A549 (cell line): ENCODE results near the gene TMEM37. TPM values are rescaled to one million over a fixed set of nuclear protein-coding genes. Genes with fewer than 3 reads are reported as not detected.

Experiments
- ATAC-seq, 2 experiments: fragments of 200-7000 bp in 1 of 2; fragments of >200 bp in 1 of 2; cut with Nextera tagmentation in 1 of 2; cut with Tn5 transposase in 1 of 2; 3 replicates each; pipeline versions ENCODE4 v1.8.0 to v1.9.1; 2018 to 2020; ENCODE audit warnings: mild to moderate bottlenecking in 1 of 2, moderate library complexity in 1 of 2
- CTCF ChIA-PET: fragments of 300-600 bp; sonication (Branson Sonifier 250); formaldehyde crosslinking; extraction: SDS; loops from one replicate; lab custom pipeline; 2021; ENCODE audit warnings: antibody characterized with exemption, inconsistent platforms; lab: Yijun Ruan, JAX
- POLR2A ChIA-PET: fragments of 350-600 bp; formaldehyde crosslinking; extraction: SDS; loops from one replicate; lab custom pipeline; 2021; ENCODE audit warnings: antibody characterized with exemption, inconsistent platforms; lab: Yijun Ruan, JAX
- DNase-seq, 2 experiments: peaks; one replicate each; pipeline versions ENCODE4 v3.0.0 to v3.0.0-alpha.2; 2011 to 2016; ENCODE audit warnings: low read depth in 1 of 2, low spot score in 1 of 2
- FAIRE-seq: peaks from 2 replicates; lab custom pipeline; 2011; peaks lifted over from hg19 to GRCh38; lab: Jason Lieb, UNC
- H3K27ac ChIP-seq, 2 experiments: fragments of >200 bp; sonication (Bioruptor Twin); formaldehyde crosslinking; 3 replicates each; pipeline ENCODE4 v1.5.1; 2016 to 2017
- H3K4me1 ChIP-seq: fragments of >200 bp; sonication (Bioruptor Twin); formaldehyde crosslinking; 3 replicates; pipeline ENCODE4 v1.6.1; 2016
- H3K4me2 ChIP-seq: fragments of >200 bp; sonication (Bioruptor Twin); formaldehyde crosslinking; 3 replicates; pipeline ENCODE4 v1.6.1; 2016
- H3K4me3 ChIP-seq: fragments of >200 bp; sonication (Bioruptor Twin); formaldehyde crosslinking; 3 replicates; pipeline ENCODE4 v1.5.1; 2016
- H3K9me3 ChIP-seq: fragments of >200 bp; sonication (Bioruptor Twin); formaldehyde crosslinking; 3 replicates; pipeline ENCODE4 v1.6.1; 2016
- BCL3 ChIP-seq: fragments of >200 bp; sonication (Bioruptor Twin); formaldehyde crosslinking; IDR thresholded peaks from 3 replicates; pipeline ENCODE4 v1.6.1; 2016
- CBX2 ChIP-seq: fragments of 200-600 bp; sonication (generic); IDR thresholded peaks from 2 replicates; pipeline ENCODE4 v1.6.1; 2016; ENCODE audit warnings: low read depth, mild to moderate bottlenecking, borderline replicate concordance
- CEBPB ChIP-seq, 2 experiments: fragments of >200 bp in 1 of 2; sonication (Bioruptor Twin) in 1 of 2; formaldehyde crosslinking in 1 of 2; IDR thresholded peaks; 2 replicates each; pipeline ENCODE4 v1.6.1; 2012 to 2016
- CTCF ChIP-seq: fragments of >200 bp; sonication (Bioruptor Twin); formaldehyde crosslinking; IDR thresholded peaks from 3 replicates; pipeline ENCODE4 v1.5.1; 2016
- EHF ChIP-seq: fragments of 250-450 bp; sonication (Bioruptor Pico); IDR thresholded peaks from 2 replicates; pipeline ENCODE4 v1.5.0; 2020; ENCODE audit warnings: mild to moderate bottlenecking
- EHMT2 ChIP-seq: fragments of 200-600 bp; sonication (generic); IDR thresholded peaks from 2 replicates; pipeline ENCODE4 v1.6.1; 2016; ENCODE audit warnings: antibody characterized with exemption, low read depth, mild to moderate bottlenecking, moderate library complexity
- EP300 ChIP-seq, 2 experiments: fragments of >200 bp; sonication (Bioruptor Twin); formaldehyde crosslinking; IDR thresholded peaks; 2 replicates in 1 of 2; 3 replicates in 1 of 2; pipeline ENCODE4 v1.6.1; 2016 to 2017
- ESRRA ChIP-seq: fragments of 150-350 bp; IDR thresholded peaks from 2 replicates; pipeline ENCODE4 v1.6.1; 2014; ENCODE audit warnings: mild to moderate bottlenecking, low read length, borderline replicate concordance
- FOSB ChIP-seq: fragments of 250-450 bp; sonication (Bioruptor Pico); IDR thresholded peaks from 2 replicates; pipeline ENCODE4 v1.5.0; 2020; ENCODE audit warnings: mild to moderate bottlenecking, moderate library complexity
- FOSL2 ChIP-seq, 2 experiments: fragments of 450-650 bp in 1 of 2; fragments of >200 bp in 1 of 2; sonication (Bioruptor Twin) in 1 of 2; formaldehyde crosslinking; IDR thresholded peaks; 2 replicates each; pipeline versions ENCODE4 v1.5.0 to v1.6.1; 2016 to 2020; ENCODE audit warnings: mild to moderate bottlenecking in 1 of 2, moderate library complexity in 1 of 2
- HDAC2 ChIP-seq: fragments of 200-600 bp; sonication (generic); IDR thresholded peaks from 2 replicates; pipeline ENCODE4 v1.6.1; 2016
- HMGXB4 ChIP-seq: fragments of 250-450 bp; sonication (Bioruptor Pico); IDR thresholded peaks from 2 replicates; pipeline ENCODE4 v1.5.0; 2021; ENCODE audit warnings: mild to moderate bottlenecking, moderate library complexity, borderline replicate concordance
- JUNB ChIP-seq: fragments of >200 bp; sonication (Bioruptor Twin); formaldehyde crosslinking; IDR thresholded peaks from 2 replicates; pipeline ENCODE4 v1.6.1; 2016
- KDM1A ChIP-seq: fragments of 200-600 bp; sonication (generic); IDR thresholded peaks from 2 replicates; pipeline ENCODE4 v1.6.1; 2016; ENCODE audit warnings: low read depth, mild to moderate bottlenecking
- KDM5A ChIP-seq: fragments of 200-600 bp; sonication (generic); IDR thresholded peaks from 2 replicates; pipeline ENCODE4 v1.6.1; 2016; ENCODE audit warnings: antibody characterized with exemption, mild to moderate bottlenecking
- MAX ChIP-seq: IDR thresholded peaks from 2 replicates; pipeline ENCODE4 v1.6.1; 2012
- MYC ChIP-seq: IDR thresholded peaks from 2 replicates; pipeline ENCODE4 v1.6.1; 2012; ENCODE audit warnings: mild to moderate bottlenecking, inconsistent platforms, low read length, improper control_type of control experiment, borderline replicate concordance
- NPAS2 ChIP-seq: fragments of 250-450 bp; sonication (Bioruptor Pico); IDR thresholded peaks from 2 replicates; pipeline ENCODE4 v1.8.0; 2022; ENCODE audit warnings: mild to moderate bottlenecking, moderate library complexity, borderline replicate concordance
- PBX3 ChIP-seq: IDR thresholded peaks from 2 replicates; pipeline ENCODE4 v1.6.1; 2012
- PHF8 ChIP-seq: fragments of 200-600 bp; sonication (generic); IDR thresholded peaks from 2 replicates; pipeline ENCODE4 v1.6.1; 2016; ENCODE audit warnings: low read depth, mild to moderate bottlenecking, antibody characterized with exemption, moderate library complexity, borderline replicate concordance
- POLR2A ChIP-seq: IDR thresholded peaks from 2 replicates; pipeline ENCODE4 v1.6.1; 2012; ENCODE audit warnings: mild to moderate bottlenecking, low read length
- RCOR1 ChIP-seq: fragments of 150-350 bp; IDR thresholded peaks from 2 replicates; pipeline ENCODE4 v1.6.1; 2014; ENCODE audit warnings: antibody characterized with exemption, low read length, low read depth
- REST ChIP-seq: fragments of 200-600 bp; sonication (generic); IDR thresholded peaks from 2 replicates; pipeline ENCODE4 v1.6.1; 2016; ENCODE audit warnings: antibody characterized with exemption, mild to moderate bottlenecking, moderate library complexity
- TFCP2L1 ChIP-seq: fragments of 250-450 bp; sonication (Bioruptor Pico); IDR thresholded peaks from 2 replicates; pipeline ENCODE4 v1.5.0; 2021; ENCODE audit warnings: mild to moderate bottlenecking
- TP53 ChIP-seq: fragments of 250-450 bp; sonication (Bioruptor Pico); IDR thresholded peaks from 2 replicates; pipeline ENCODE4 v1.5.0; 2021; ENCODE audit warnings: mild to moderate bottlenecking, moderate library complexity
- USF2 ChIP-seq: fragments of 450-650 bp; IDR thresholded peaks from 2 replicates; pipeline ENCODE4 v1.6.1; 2014; ENCODE audit warnings: antibody characterized with exemption
- ZNF302 ChIP-seq: fragments of 250-450 bp; sonication (Bioruptor Pico); IDR thresholded peaks from 2 replicates; pipeline ENCODE4 v1.9.0; 2021; ENCODE audit warnings: inconsistent platforms, mild to moderate bottlenecking, moderate library complexity
- ZSCAN20 ChIP-seq: fragments of 250-450 bp; sonication (Bioruptor Pico); IDR thresholded peaks from 2 replicates; pipeline ENCODE4 v1.8.0; 2022; ENCODE audit warnings: mild to moderate bottlenecking, moderate library complexity
- WGBS: methylation state at CpG from one replicate; pipeline ENCODE4 v1.1.6; 2017; ENCODE audit errors: missing lambda C conversion rate; 5-methylcytosine and 5-hydroxymethylcytosine counted together
- polyA plus RNA-seq, 4 experiments: library from polyadenylated mRNA; depleted of rRNA in 3 of 4; stranded (reverse); fragments of >200 nt; fragmentation: RNase III in 1 of 4; extraction: RNeasy Plus Mini Kit Qiagen cat#74134 plus additional on column Dnase treatment in 1 of 4; gene quantifications; 2 replicates in 3 of 4; 3 replicates in 1 of 4; pipeline ENCODE4 v1.2.3, GENCODE V29; 2011 to 2017

The TMEM37 gene
- polyA plus RNA-seq, 2 of the 4 experiments (the other 2 are of a cell fraction): 5.1 to 7.5 TPM

GRCh38 chr2:119414894-119415293 is 16.8 kb upstream of the TMEM37 start:
- FAIRE-seq: no peak
- no peak for ATAC-seq
- no peak overlapping the region for H3K4me3 ChIP-seq
- H3K27ac ChIP-seq: no peak overlapping the region
- 68% methylated on average over 3 of the region's 3 CpGs for WGBS
- TF ChIP-seq HMGXB4 (CRISPR knock-in tag) (no peak), FOSB (no peak), POLR2A (no peak), CTCF (no peak), RCOR1 (no peak), BCL3 (no peak), CEBPB (IDR thresholded peaks at IDR 0.05) (no peak), FOSL2 (IDR thresholded peaks at IDR 0.05) (no peak), FOSL2 (CRISPR knock-in tag; IDR thresholded peaks at IDR 0.05) (no peak), ZSCAN20 (CRISPR knock-in tag) (no peak), HDAC2 (no peak), MYC (no peak), JUNB (no peak), KDM5A (no peak), PBX3 (no peak), PHF8 (no peak)
- ChIA-PET POLR2A (no interaction called here), CTCF (interaction anchor here (1.2 to 3.4 kb wide), 2 partner anchors 27 to 62 kb away, joined by 3 to 20 read pairs; no protein-coding TSS in a partner anchor)
- no peaks in the 10 kb centered on the region; the same call in 2 of the 3 replicates for H3K9me3 ChIP-seq
- DNase-seq: no peak
- peaks cover 12% of the 10 kb centered on the region; the same call in 2 of the 3 replicates for H3K4me1 ChIP-seq
- H3K4me2 ChIP-seq: no peak overlapping the region

GRCh38 chr2:119415630-119416029 is 16.0 kb upstream of the TMEM37 start:
- peaks cover 19% of the 10 kb centered on the region; the same call in 2 of the 3 replicates for H3K4me1 ChIP-seq
- no peak for FAIRE-seq
- H3K4me3 ChIP-seq: no peak overlapping the region
- H3K9me3 ChIP-seq: no peaks in the 10 kb centered on the region; the same call in 2 of the 3 replicates
- no peak overlapping the region for H3K4me2 ChIP-seq
- ATAC-seq: no peak
- H3K27ac ChIP-seq: no peak overlapping the region
- 24% methylated on average over 1 of the region's 1 CpG for WGBS
- ChIA-PET CTCF (interaction anchor here (3.4 kb wide), 1 partner anchor 61 kb away, joined by 20 read pairs; no protein-coding TSS in a partner anchor), POLR2A (no interaction called here)
- no peak for DNase-seq
- TF ChIP-seq ESRRA (no peak), TFCP2L1 (no peak), ZNF302 (CRISPR knock-in tag) (no peak), EP300 (IDR thresholded peaks at IDR 0.05) (no peak), USF2 (no peak), TP53 (no peak), EHF (CRISPR knock-in tag) (no peak), NPAS2 (CRISPR knock-in tag) (no peak), KDM1A (no peak), EHMT2 (no peak), JUNB (no peak), CBX2 (no peak), REST (no peak), MAX (no peak)
